ENCODE data around the gene PPP1R12B.

DNA sequence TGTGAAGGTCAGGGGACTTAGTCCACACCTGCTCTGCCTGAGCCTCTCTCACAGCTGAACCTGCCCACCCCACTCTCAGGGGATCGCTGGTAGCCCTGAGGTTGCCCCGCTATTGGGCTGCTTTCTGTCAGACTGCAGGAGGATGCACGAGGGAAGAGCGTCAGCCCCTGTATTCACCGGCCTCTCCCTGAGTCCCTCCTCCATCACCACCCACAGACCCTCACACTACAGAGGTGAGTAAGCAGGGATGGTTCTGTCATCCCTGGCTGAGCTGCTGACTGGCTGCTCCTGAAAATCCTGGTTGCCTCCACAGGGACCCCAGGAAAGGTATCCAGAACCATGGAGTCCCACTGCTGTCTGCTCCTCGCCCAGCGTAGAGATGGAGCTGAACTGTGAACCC is 243.0 kb downstream of the PPP1R12B start:
- TF ChIP-seq POLR2AphosphoS5 (IDR thresholded peaks at IDR 0.05) (no peak), EP300 (IDR thresholded peaks at IDR 0.05) (no peak), POLR2A (IDR thresholded peaks at IDR 0.05) (no peak)
- TF ChIP-seq, protein P1, sequence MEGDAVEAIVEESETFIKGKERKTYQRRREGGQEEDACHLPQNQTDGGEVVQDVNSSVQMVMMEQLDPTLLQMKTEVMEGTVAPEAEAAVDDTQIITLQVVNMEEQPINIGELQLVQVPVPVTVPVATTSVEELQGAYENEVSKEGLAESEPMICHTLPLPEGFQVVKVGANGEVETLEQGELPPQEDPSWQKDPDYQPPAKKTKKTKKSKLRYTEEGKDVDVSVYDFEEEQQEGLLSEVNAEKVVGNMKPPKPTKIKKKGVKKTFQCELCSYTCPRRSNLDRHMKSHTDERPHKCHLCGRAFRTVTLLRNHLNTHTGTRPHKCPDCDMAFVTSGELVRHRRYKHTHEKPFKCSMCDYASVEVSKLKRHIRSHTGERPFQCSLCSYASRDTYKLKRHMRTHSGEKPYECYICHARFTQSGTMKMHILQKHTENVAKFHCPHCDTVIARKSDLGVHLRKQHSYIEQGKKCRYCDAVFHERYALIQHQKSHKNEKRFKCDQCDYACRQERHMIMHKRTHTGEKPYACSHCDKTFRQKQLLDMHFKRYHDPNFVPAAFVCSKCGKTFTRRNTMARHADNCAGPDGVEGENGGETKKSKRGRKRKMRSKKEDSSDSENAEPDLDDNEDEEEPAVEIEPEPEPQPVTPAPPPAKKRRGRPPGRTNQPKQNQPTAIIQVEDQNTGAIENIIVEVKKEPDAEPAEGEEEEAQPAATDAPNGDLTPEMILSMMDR (IDR thresholded peaks at IDR 0.05): no peak

All from gastroesophageal sphincter (tissue), 3 donors.